GM23248 (cell line): Measurements from ENCODE around the gene HBP1.

ENCODE experiments used
- EZH2 ChIP-seq: fragments of 200-600 bp; sonication (generic); IDR thresholded peaks from 2 replicates; pipeline ENCODE4 v1.6.1; 2018; ENCODE audit warnings: antibody characterized with exemption, mild to moderate bottlenecking; ENCODE audit not compliant: insufficient read depth, poor library complexity, severe bottlenecking
- EZH2phosphoT487 ChIP-seq: fragments of 200-600 bp; sonication (generic); IDR thresholded peaks from 2 replicates; pipeline ENCODE4 v1.6.1; 2018; ENCODE audit warnings: antibody characterized with exemption, moderate library complexity, mild to moderate bottlenecking, low read depth; ENCODE audit not compliant: insufficient read depth

- TF ChIP-seq EZH2: no peak
- TF ChIP-seq EZH2phosphoT487: no peak
Measured at GRCh38 chr7:107123392-107123791, 45.4 kb upstream of the HBP1 start.
